Neuronal stem cell (in vitro differentiated cells): ENCODE results near the gene SIDT1.

Experiments used
- DNase-seq: peaks from one replicate; pipeline ENCODE4 v3.0.0-alpha.2; 2013; ENCODE audit warnings: low spot score
- H2AFZ ChIP-seq: one replicate; pipeline ENCODE4 v1.6.1; 2013; ENCODE audit warnings: mild to moderate bottlenecking, low read length, inconsistent platforms
- H2AK5ac ChIP-seq: 2 replicates; pipeline ENCODE4 v1.6.1; 2013; ENCODE audit warnings: low read depth, mild to moderate bottlenecking, inconsistent platforms, low read length, moderate library complexity, mixed read lengths
- H2BK120ac ChIP-seq: 2 replicates; pipeline ENCODE4 v1.6.1; 2013; ENCODE audit warnings: low read depth, mild to moderate bottlenecking, inconsistent platforms, low read length, moderate library complexity, mixed read lengths
- H2BK12ac ChIP-seq: one replicate; pipeline ENCODE4 v1.6.1; 2013; ENCODE audit warnings: low read length, inconsistent platforms
- H2BK15ac ChIP-seq: 2 replicates; pipeline ENCODE4 v1.6.1; 2013; ENCODE audit warnings: mild to moderate bottlenecking, low read length, inconsistent platforms, mixed read lengths
- H2BK5ac ChIP-seq: one replicate; pipeline ENCODE4 v1.6.1; 2013; ENCODE audit warnings: inconsistent platforms, mild to moderate bottlenecking, low read length, moderate library complexity
- H3K14ac ChIP-seq: one replicate; pipeline ENCODE4 v1.6.1; 2013; ENCODE audit warnings: low read length, inconsistent platforms
- H3K18ac ChIP-seq: 2 replicates; pipeline ENCODE4 v1.6.1; 2013; ENCODE audit warnings: low read length, inconsistent platforms
- H3K23ac ChIP-seq: 2 replicates; pipeline ENCODE4 v1.6.1; 2013; ENCODE audit warnings: low read depth, mild to moderate bottlenecking, mixed read lengths, low read length, inconsistent platforms; ENCODE audit not compliant: poor library complexity
- H3K27ac ChIP-seq: replicated peaks from 3 replicates; pipeline ENCODE4 v1.5.1; 2013; ENCODE audit warnings: low read length, inconsistent platforms
- H3K27me3 ChIP-seq, 3 experiments: 2 replicates each; pipeline ENCODE4 v1.6.1; 2013; ENCODE audit warnings: low read length in 3 of 3, mild to moderate bottlenecking in 2 of 3, inconsistent platforms in 1 of 3, low read depth in 1 of 3, mixed read lengths in 1 of 3, moderate library complexity in 1 of 3; ENCODE audit not compliant: control insufficient read depth in 3 of 3, insufficient read depth in 3 of 3
- H3K36me3 ChIP-seq, 2 donors: replicated peaks in 1 of 2; 2 replicates each; pipeline ENCODE4 v1.6.1; 2013; ENCODE audit warnings: low read length in 2 of 2; ENCODE audit not compliant: control insufficient read depth in 2 of 2, insufficient read depth in 2 of 2
- H3K4ac ChIP-seq: 2 replicates; pipeline ENCODE4 v1.6.1; 2013; ENCODE audit warnings: inconsistent platforms, mild to moderate bottlenecking, low read length, moderate library complexity
- H3K4me1 ChIP-seq, 2 donors: 1 replicate in 1 of 2; 2 replicates in 1 of 2; pipeline ENCODE4 v1.6.1; 2013; ENCODE audit warnings: low read length in 2 of 2, low read depth in 1 of 2; ENCODE audit not compliant: control insufficient read depth in 2 of 2, insufficient read depth in 1 of 2
- H3K4me2 ChIP-seq: one replicate; pipeline ENCODE4 v1.6.1; 2013; ENCODE audit warnings: mild to moderate bottlenecking, low read length, inconsistent platforms; ENCODE audit not compliant: insufficient read depth, poor library complexity, severe bottlenecking
- H3K4me3 ChIP-seq, 2 donors: 2 replicates each; pipeline ENCODE4 v1.5.1; 2013; ENCODE audit warnings: low read length in 2 of 2, mild to moderate bottlenecking in 2 of 2, inconsistent platforms in 1 of 2, moderate library complexity in 1 of 2
- H3K79me1 ChIP-seq: one replicate; pipeline ENCODE4 v1.6.1; 2013; ENCODE audit warnings: low read depth, mild to moderate bottlenecking, inconsistent platforms, low read length, moderate library complexity
- H3K9ac ChIP-seq: one replicate; pipeline ENCODE4 v1.6.1; 2013; ENCODE audit warnings: mild to moderate bottlenecking, low read depth, low read length, inconsistent platforms; ENCODE audit not compliant: poor library complexity
- H3K9me3 ChIP-seq, 2 donors: replicated peaks in 1 of 2; 2 replicates each; pipeline versions ENCODE3 to v1.6.1; 2013; ENCODE audit warnings: low read length in 2 of 2, mild to moderate bottlenecking in 2 of 2, inconsistent platforms in 1 of 2, low read depth in 1 of 2, mixed read lengths in 1 of 2, moderate library complexity in 1 of 2; ENCODE audit not compliant: control insufficient read depth in 2 of 2, insufficient read depth in 1 of 2
- H4K8ac ChIP-seq: one replicate; pipeline ENCODE4 v1.6.1; 2013; ENCODE audit warnings: low read depth, mild to moderate bottlenecking, inconsistent platforms, low read length, moderate library complexity
- H4K91ac ChIP-seq: one replicate; pipeline ENCODE4 v1.6.1; 2013; ENCODE audit warnings: low read length, low read depth, mild to moderate bottlenecking, inconsistent platforms; ENCODE audit not compliant: poor library complexity
- WGBS, 2 donors: extraction: QIAGEN DNeasy Blood & Tissue Kit; methylation state at CpG; one replicate each; pipeline ENCODE4 v1.1.7; 2013; ENCODE audit warnings: missing lambda C conversion rate in 2 of 2, mixed read lengths in 1 of 2; ENCODE audit not compliant: insufficient read length in 2 of 2, insufficient replicate concordance in 1 of 2; ENCODE audit errors: extremely low coverage in 2 of 2; 5-methylcytosine and 5-hydroxymethylcytosine counted together

SIDT1 gene

GRCh38 chr3:113654310-113654709, 122.0 kb downstream of the SIDT1 start:
- no CpG with 5 or more reads among the region's 1 CpG for WGBS, 2 donors
- Histone ChIP-seq H3K27ac (no peak overlapping the region), H3K4me2 (no peak overlapping the region)

GRCh38 chr3:113654851-113655250, 122.5 kb downstream of the SIDT1 start:
- H3K4me3 ChIP-seq = no peak overlapping the region
- no peaks in the 10 kb centered on the region for H3K9me3 ChIP-seq
- no peak for DNase-seq
- H3K27me3 ChIP-seq = no peaks in the 10 kb centered on the region
- H3K4ac ChIP-seq = no peak overlapping the region
- no peak overlapping the region for H4K8ac ChIP-seq
- H2BK15ac ChIP-seq = no peak overlapping the region
- no peak overlapping the region for H3K23ac ChIP-seq
- no peak overlapping the region for H4K91ac ChIP-seq
- no peak overlapping the region for H3K4me2 ChIP-seq
- H3K14ac ChIP-seq = no peak overlapping the region
- H3K79me1 ChIP-seq = no peaks in the 10 kb centered on the region
- peaks cover 11 to 47% of the 10 kb centered on the region in 2 donors for H3K36me3 ChIP-seq
- H2BK12ac ChIP-seq = no peak overlapping the region
- H3K4me1 ChIP-seq = no peaks in the 10 kb centered on the region
- no peak overlapping the region for H3K27ac ChIP-seq
- no peak overlapping the region for H2AFZ ChIP-seq
- H2BK120ac ChIP-seq = no peak overlapping the region
- no CpG with 5 or more reads among the region's 3 CpGs for WGBS, 2 donors
- no peak overlapping the region for H3K18ac ChIP-seq
- no peak overlapping the region for H3K9ac ChIP-seq
- H2BK5ac ChIP-seq = no peak overlapping the region
- no peak overlapping the region for H2AK5ac ChIP-seq

More at GRCh38 chr3:113654310-113654709, 122.0 kb downstream of the SIDT1 start:
- H4K91ac ChIP-seq = no peak overlapping the region
- H2BK120ac ChIP-seq = no peak overlapping the region
- no peak overlapping the region for H2BK12ac ChIP-seq
- H3K14ac ChIP-seq = no peak overlapping the region
- H3K4me1 ChIP-seq = no peaks in the 10 kb centered on the region
- H3K18ac ChIP-seq = no peak overlapping the region
- no peak overlapping the region for H3K9ac ChIP-seq
- H3K27me3 ChIP-seq = no peaks in the 10 kb centered on the region
- no peak overlapping the region for H2BK5ac ChIP-seq
- H3K36me3 ChIP-seq = peaks cover 9 to 42% of the 10 kb centered on the region in 2 donors
- H4K8ac ChIP-seq = no peak overlapping the region
- H3K4ac ChIP-seq = no peak overlapping the region
- no peaks in the 10 kb centered on the region for H3K9me3 ChIP-seq
- H2AFZ ChIP-seq = no peak overlapping the region
- no peak overlapping the region for H2BK15ac ChIP-seq
- no peak overlapping the region for H3K23ac ChIP-seq
- no peak for DNase-seq
- no peak overlapping the region for H2AK5ac ChIP-seq
- no peak overlapping the region for H3K4me3 ChIP-seq
- H3K79me1 ChIP-seq = no peaks in the 10 kb centered on the region

- no peak overlapping the region for H4K91ac ChIP-seq
- no peak overlapping the region for H3K4me3 ChIP-seq
- H3K4me1 ChIP-seq = no peaks in the 10 kb centered on the region
- H4K8ac ChIP-seq = no peak overlapping the region
- no peaks in the 10 kb centered on the region for H3K79me1 ChIP-seq
- no peak overlapping the region for H3K18ac ChIP-seq
- no peak overlapping the region for H2BK120ac ChIP-seq
- no peak for DNase-seq
- H2BK15ac ChIP-seq = no peak overlapping the region
- H2AFZ ChIP-seq = no peak overlapping the region
- H3K14ac ChIP-seq = no peak overlapping the region
- no peak overlapping the region for H2AK5ac ChIP-seq
- H2BK12ac ChIP-seq = no peak overlapping the region
- no peak overlapping the region for H3K9ac ChIP-seq
- H3K36me3 ChIP-seq = peaks cover 20 to 73% of the 10 kb centered on the region in 2 donors
- no peak overlapping the region for H3K4ac ChIP-seq
- no CpG with 5 or more reads among the region's 3 CpGs for WGBS, 2 donors
- no peak overlapping the region for H2BK5ac ChIP-seq
- H3K27me3 ChIP-seq = no peaks in the 10 kb centered on the region
- no peak overlapping the region for H3K27ac ChIP-seq
- no peak overlapping the region for H3K23ac ChIP-seq
- H3K9me3 ChIP-seq = no peaks in the 10 kb centered on the region
- H3K4me2 ChIP-seq = no peak overlapping the region
These were observed 125.8 kb downstream of the SIDT1 start for GRCh38 chr3:113658107-113658506.

GRCh38 chr3:113659101-113659541, 126.8 kb downstream of the SIDT1 start:
- peaks cover 20 to 80% of the 10 kb centered on the region in 2 donors for H3K36me3 ChIP-seq
- no peaks in the 10 kb centered on the region for H3K4me1 ChIP-seq
- no peak overlapping the region for H4K91ac ChIP-seq
- DNase-seq = no peak
- H3K23ac ChIP-seq = no peak overlapping the region
- H2AFZ ChIP-seq = no peak overlapping the region
- no peak overlapping the region for H3K4me3 ChIP-seq
- H2BK5ac ChIP-seq = no peak overlapping the region
- H3K27me3 ChIP-seq = no peaks in the 10 kb centered on the region
- no peak overlapping the region for H3K9ac ChIP-seq
- H3K9me3 ChIP-seq = no peaks in the 10 kb centered on the region
- H2AK5ac ChIP-seq = no peak overlapping the region
- H3K27ac ChIP-seq = no peak overlapping the region
- no peak overlapping the region for H3K18ac ChIP-seq
- H4K8ac ChIP-seq = no peak overlapping the region
- H3K4ac ChIP-seq = no peak overlapping the region
- no peak overlapping the region for H2BK15ac ChIP-seq
- no CpG with 5 or more reads among the region's 1 CpG for WGBS, 2 donors
- no peaks in the 10 kb centered on the region for H3K79me1 ChIP-seq
- no peak overlapping the region for H2BK120ac ChIP-seq
- no peak overlapping the region for H2BK12ac ChIP-seq
- no peak overlapping the region for H3K4me2 ChIP-seq
- no peak overlapping the region for H3K14ac ChIP-seq
